ENCODE data around the gene SEMA3D. TPM values are rescaled to one million over a fixed set of nuclear protein-coding genes. Genes with fewer than 3 reads are reported as not detected.

The SEMA3D gene
- total and polyA plus RNA-seq, 2 of the 13 experiments (the other 11 are each of a cell fraction or from before 2014, with no cell fraction given): 0.07 TPM; not detected in 1

DNA sequence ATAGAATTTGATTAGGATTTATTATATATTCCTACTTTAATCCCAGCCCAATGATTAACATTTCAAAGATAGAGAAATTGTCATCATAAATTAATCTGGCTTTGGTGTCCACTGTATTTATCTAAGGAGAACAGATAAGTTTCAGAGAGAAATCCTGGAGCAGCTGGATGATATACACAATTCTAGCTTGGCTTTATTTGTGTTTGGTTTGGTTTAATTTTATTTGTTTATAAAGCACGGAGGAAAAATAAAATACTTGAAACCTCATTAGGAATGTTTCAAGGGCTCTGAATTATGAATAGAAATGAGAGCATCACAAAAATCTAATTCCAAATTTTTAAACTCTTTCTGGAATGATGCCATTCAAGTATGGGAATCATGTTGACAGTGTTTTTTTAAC, 42.1 kb downstream of the SEMA3D start (continued):
- TF ChIP-seq, protein P1, sequence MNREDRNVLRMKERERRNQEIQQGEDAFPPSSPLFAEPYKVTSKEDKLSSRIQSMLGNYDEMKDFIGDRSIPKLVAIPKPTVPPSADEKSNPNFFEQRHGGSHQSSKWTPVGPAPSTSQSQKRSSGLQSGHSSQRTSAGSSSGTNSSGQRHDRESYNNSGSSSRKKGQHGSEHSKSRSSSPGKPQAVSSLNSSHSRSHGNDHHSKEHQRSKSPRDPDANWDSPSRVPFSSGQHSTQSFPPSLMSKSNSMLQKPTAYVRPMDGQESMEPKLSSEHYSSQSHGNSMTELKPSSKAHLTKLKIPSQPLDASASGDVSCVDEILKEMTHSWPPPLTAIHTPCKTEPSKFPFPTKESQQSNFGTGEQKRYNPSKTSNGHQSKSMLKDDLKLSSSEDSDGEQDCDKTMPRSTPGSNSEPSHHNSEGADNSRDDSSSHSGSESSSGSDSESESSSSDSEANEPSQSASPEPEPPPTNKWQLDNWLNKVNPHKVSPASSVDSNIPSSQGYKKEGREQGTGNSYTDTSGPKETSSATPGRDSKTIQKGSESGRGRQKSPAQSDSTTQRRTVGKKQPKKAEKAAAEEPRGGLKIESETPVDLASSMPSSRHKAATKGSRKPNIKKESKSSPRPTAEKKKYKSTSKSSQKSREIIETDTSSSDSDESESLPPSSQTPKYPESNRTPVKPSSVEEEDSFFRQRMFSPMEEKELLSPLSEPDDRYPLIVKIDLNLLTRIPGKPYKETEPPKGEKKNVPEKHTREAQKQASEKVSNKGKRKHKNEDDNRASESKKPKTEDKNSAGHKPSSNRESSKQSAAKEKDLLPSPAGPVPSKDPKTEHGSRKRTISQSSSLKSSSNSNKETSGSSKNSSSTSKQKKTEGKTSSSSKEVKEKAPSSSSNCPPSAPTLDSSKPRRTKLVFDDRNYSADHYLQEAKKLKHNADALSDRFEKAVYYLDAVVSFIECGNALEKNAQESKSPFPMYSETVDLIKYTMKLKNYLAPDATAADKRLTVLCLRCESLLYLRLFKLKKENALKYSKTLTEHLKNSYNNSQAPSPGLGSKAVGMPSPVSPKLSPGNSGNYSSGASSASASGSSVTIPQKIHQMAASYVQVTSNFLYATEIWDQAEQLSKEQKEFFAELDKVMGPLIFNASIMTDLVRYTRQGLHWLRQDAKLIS (CRISPR knock-in tag; IDR thresholded peaks at IDR 0.05): no peak
- TF ChIP-seq U2AF1 (optimal IDR thresholded peaks at IDR 0.05; ENCODE audit: low read depth, low read length) (no peak), ZNF614 (CRISPR knock-in tag; IDR thresholded peaks at IDR 0.05; ENCODE audit: borderline replicate concordance) (no peak)

GRCh38 chr7:85135977-85136376, 50.9 kb downstream of the SEMA3D start:
- H3K4me3 ChIP-seq (replicated peaks in 1 of 3; ENCODE audit: insufficient read depth in 1 of 3, low read depth in 2 of 3, low read length in 3 of 3): no peak overlapping the region
- ATAC-seq (no peak), DNase-seq (ENCODE audit: low spot score) (no peak), FAIRE-seq (no peak)
- in situ Hi-C loops (cut with HindIII; ENCODE audit: extremely low pct_ligation_motif_present, low pct_unique_long_range_greater_than_20kb): no loop called here
- no peak overlapping the region for H2AFZ ChIP-seq (ENCODE audit: low read length)
- no peak overlapping the region for H3K27ac ChIP-seq (ENCODE audit: extremely low read length, insufficient read depth, low read length)
- no peaks in the 10 kb centered on the region for H3K36me3 ChIP-seq (replicated peaks in 1 of 2; ENCODE audit: control insufficient read depth in 1 of 2, insufficient read depth in 2 of 2, low read length in 2 of 2)
- ChIA-PET POLR2A (no interaction called here), CTCF (ENCODE audit: low intra/inter-chr PET ratio, low total read pairs) (no interaction called here)
- no peaks in the 10 kb centered on the region for H3K4me1 ChIP-seq (ENCODE audit: insufficient read depth, low read length)
- intact Hi-C loops (cut with micrococcal nuclease; ENCODE audit: unreplicated experiment): no loop called here
- BruUV-seq (replicated peaks): no TSS peak
- 2% methylated on average over 2 of the region's 2 CpGs for WGBS (ENCODE audit: low lambda C conversion rate)
- no peak overlapping the region for H3K9ac ChIP-seq (ENCODE audit: insufficient read depth, low read depth, low read length)
- no peaks in the 10 kb centered on the region for H4K20me1 ChIP-seq (ENCODE audit: insufficient read depth, low read length)
- no peaks in the 10 kb centered on the region for H3K27me3 ChIP-seq (ENCODE audit: control insufficient read depth in 1 of 2, insufficient read depth in 2 of 2, low read length in 2 of 2)
- H3K9me3 ChIP-seq (ENCODE audit: low read length): no peaks in the 10 kb centered on the region
- no peaks in the 10 kb centered on the region for H3K79me2 ChIP-seq (ENCODE audit: insufficient read depth, low read length)
- H3K4me2 ChIP-seq (ENCODE audit: low read depth, low read length): no peak overlapping the region
- no peak for TF ChIP-seq ZNF556 (CRISPR knock-in tag; IDR thresholded peaks at IDR 0.05; ENCODE audit: borderline replicate concordance)
- TF ChIP-seq, protein P2, sequence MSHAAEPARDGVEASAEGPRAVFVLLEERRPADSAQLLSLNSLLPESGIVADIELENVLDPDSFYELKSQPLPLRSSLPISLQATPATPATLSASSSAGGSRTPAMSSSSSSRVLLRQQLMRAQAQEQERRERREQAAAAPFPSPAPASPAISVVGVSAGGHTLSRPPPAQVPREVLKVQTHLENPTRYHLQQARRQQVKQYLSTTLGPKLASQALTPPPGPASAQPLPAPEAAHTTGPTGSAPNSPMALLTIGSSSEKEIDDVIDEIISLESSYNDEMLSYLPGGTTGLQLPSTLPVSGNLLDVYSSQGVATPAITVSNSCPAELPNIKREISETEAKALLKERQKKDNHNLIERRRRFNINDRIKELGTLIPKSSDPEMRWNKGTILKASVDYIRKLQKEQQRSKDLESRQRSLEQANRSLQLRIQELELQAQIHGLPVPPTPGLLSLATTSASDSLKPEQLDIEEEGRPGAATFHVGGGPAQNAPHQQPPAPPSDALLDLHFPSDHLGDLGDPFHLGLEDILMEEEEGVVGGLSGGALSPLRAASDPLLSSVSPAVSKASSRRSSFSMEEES (CRISPR knock-in tag; IDR thresholded peaks at IDR 0.05): no peak
